RPMI8226 (cell line): Measurements from ENCODE around the gene VCP.
A peak's percentile ranks its signal among the peaks of the same experiment; 100 is the strongest.

Experiments
- DNase-seq: peaks from one replicate; pipeline ENCODE4 v3.0.0-alpha.2; 2015

The VCP gene

GRCh38 chr9:35072461-35073278 lies at the start of gene VCP:
TSS of gene VCP (minus strand) at chr9:35072625. CDS start at chr9:35072353, 272 bp downstream.
- DNase-seq: peak; percentile 96

- peak; percentile 91 for DNase-seq
Observed at GRCh38 chr9:35116898-35117551, 44.6 kb upstream of the VCP start.

GRCh38 chr9:35116539-35116897 lies 44.1 kb upstream of the VCP start:
- no peak for DNase-seq

GRCh38 chr9:35115680-35116538 lies 43.5 kb upstream of the VCP start, which contains the start of gene ATOSB:
TSS of gene ATOSB (minus strand) at chr9:35115862. CDS start at chr9:35108274, 7,588 bp downstream.
- peak; percentile 94 for DNase-seq

- DNase-seq: peak; percentile 62
Observed at GRCh38 chr9:35114840-35115628, 42.6 kb upstream of the VCP start.

GRCh38 chr9:35114113-35114839 lies 41.9 kb upstream of the VCP start:
- DNase-seq: peak; percentile 85

- no peak for DNase-seq
Observed at GRCh38 chr9:35112257-35113020, 40.0 kb upstream of the VCP start.

GRCh38 chr9:35111001-35111933 lies 38.8 kb upstream of the VCP start:
- DNase-seq: peak; percentile 98

- no peak for DNase-seq
Observed at GRCh38 chr9:35110327-35110761, 37.9 kb upstream of the VCP start.

GRCh38 chr9:35108946-35109575 lies 36.6 kb upstream of the VCP start:
- no peak for DNase-seq

GRCh38 chr9:35108461-35108860 lies 36.0 kb upstream of the VCP start:
- DNase-seq: no peak

GRCh38 chr9:35107297-35108290 lies 35.2 kb upstream of the VCP start:
- DNase-seq: no peak

- DNase-seq: no peak
Observed at GRCh38 chr9:35106343-35106730, 33.9 kb upstream of the VCP start.

- DNase-seq: no peak
Observed at GRCh38 chr9:35105571-35106342, 33.3 kb upstream of the VCP start.

- DNase-seq: no peak
Observed at GRCh38 chr9:35105126-35105525, 32.7 kb upstream of the VCP start.

- DNase-seq: no peak
Observed at GRCh38 chr9:35104586-35104985, 32.2 kb upstream of the VCP start.

- no peak for DNase-seq
Observed at GRCh38 chr9:35103660-35104191, 31.3 kb upstream of the VCP start.
